GM12878 (cell line): ENCODE data around the gene TBC1D5. TPM values are rescaled to one million over a fixed set of nuclear protein-coding genes. Genes with fewer than 3 reads are reported as not detected.

Experiments
- ATAC-seq: fragments of 200-7000 bp; cut with Tn5 transposase; 3 replicates; pipeline ENCODE4 v1.9.1; 2020; ENCODE audit warnings: mild to moderate bottlenecking, moderate library complexity
- BruUV-seq: library from RNA; stranded (reverse); fragments of 400-500 nt; replicated peaks from 2 replicates; lab custom pipeline; 2021; lab: Mats Ljungman, UMichigan
- CTCF ChIA-PET: fragments of 300-600 bp; sonication (Branson Sonifier 250); formaldehyde crosslinking; extraction: SDS; loops from one replicate; lab custom pipeline; 2021; ENCODE audit warnings: inconsistent platforms; lab: Yijun Ruan, JAX
- POLR2A ChIA-PET: fragments of 350-600 bp; formaldehyde crosslinking; extraction: SDS; loops from one replicate; lab custom pipeline; 2021; ENCODE audit warnings: inconsistent platforms; lab: Charles Lee
- RAD21 ChIA-PET: fragments of 300-600 bp; sonication (Branson Sonifier 250); formaldehyde crosslinking; loops from one replicate; lab custom pipeline; 2023; ENCODE audit warnings: antibody characterized with exemption; ENCODE audit not compliant: unreplicated experiment; lab: Charles Lee
- SMC1A ChIA-PET: fragments of 300-600 bp; sonication (Branson Sonifier 250); formaldehyde crosslinking; loops from one replicate; lab custom pipeline; 2023; ENCODE audit not compliant: unreplicated experiment, uncharacterized antibody; lab: Charles Lee
- DNase-seq: peaks from one replicate; pipeline ENCODE4 v3.0.0-alpha.2; 2011; ENCODE audit warnings: low read depth, low spot score
- FAIRE-seq: peaks from 3 replicates; lab custom pipeline; 2011; peaks lifted over from hg19 to GRCh38; lab: Jason Lieb, UNC
- H2AFZ ChIP-seq: 2 replicates; pipeline ENCODE4 v1.6.0; 2011; ENCODE audit warnings: low read depth, low read length, control low read depth; ENCODE audit not compliant: control insufficient read depth
- H3K27ac ChIP-seq: 2 replicates; pipeline ENCODE4 v1.5.1; 2011; ENCODE audit warnings: control low read depth; ENCODE audit not compliant: control insufficient read depth, insufficient read depth
- H3K27me3 ChIP-seq, 2 experiments: replicated peaks in 1 of 2; 2 replicates each; pipeline versions ENCODE4 v1.6.0 to v1.6.1; 2011; ENCODE audit warnings: low read length in 1 of 2; ENCODE audit not compliant: control insufficient read depth in 2 of 2, insufficient read depth in 2 of 2
- H3K36me3 ChIP-seq, 2 experiments: 2 replicates each; pipeline ENCODE4 v1.5.1; 2011; ENCODE audit warnings: low read length in 1 of 2; ENCODE audit not compliant: control insufficient read depth in 2 of 2, insufficient read depth in 2 of 2
- H3K4me1 ChIP-seq: 2 replicates; pipeline ENCODE4 v1.6.1; 2011; ENCODE audit warnings: mild to moderate bottlenecking, low read length, moderate library complexity, mixed read lengths; ENCODE audit not compliant: control insufficient read depth, insufficient read depth
- H3K4me2 ChIP-seq: 2 replicates; pipeline ENCODE4 v1.6.0; 2011; ENCODE audit warnings: control low read depth; ENCODE audit not compliant: control insufficient read depth, insufficient read depth
- H3K4me3 ChIP-seq: fragments of 200-600 bp; sonication (generic); 2 replicates; pipeline ENCODE4 v1.5.1; 2016
- H3K79me2 ChIP-seq: 2 replicates; pipeline ENCODE4 v1.6.0; 2011; ENCODE audit warnings: low read length; ENCODE audit not compliant: control insufficient read depth, insufficient read depth
- H3K9ac ChIP-seq: 2 replicates; pipeline ENCODE4 v1.8.0; 2011; ENCODE audit warnings: low read length, control low read depth, mixed read lengths; ENCODE audit not compliant: control insufficient read depth, insufficient read depth
- H3K9me3 ChIP-seq: replicated peaks from 3 replicates; pipeline ENCODE4 v1.5.1; 2011; ENCODE audit warnings: mild to moderate bottlenecking, low read length; ENCODE audit not compliant: control insufficient read depth, insufficient read depth
- H4K20me1 ChIP-seq: 2 replicates; pipeline ENCODE4 v1.6.0; 2011; ENCODE audit not compliant: control insufficient read depth, insufficient read depth
- BMI1 ChIP-seq: fragments of 450-650 bp; IDR thresholded peaks from 2 replicates; pipeline ENCODE4 v1.6.1; 2016; ENCODE audit warnings: mild to moderate bottlenecking, moderate library complexity, borderline replicate concordance
- DPF2 ChIP-seq: fragments of 450-650 bp; IDR thresholded peaks from 2 replicates; pipeline ENCODE4 v1.6.1; 2017; ENCODE audit warnings: mild to moderate bottlenecking
- EGR1 ChIP-seq, 2 experiments: IDR thresholded peaks; 1 replicate in 1 of 2; 2 replicates in 1 of 2; pipeline ENCODE4 v1.6.1; 2011 to 2012; ENCODE audit warnings: low read depth in 2 of 2, low read length in 2 of 2, borderline replicate concordance in 1 of 2, mild to moderate bottlenecking in 1 of 2, moderate library complexity in 1 of 2
- FOS ChIP-seq: IDR thresholded peaks from 3 replicates; pipeline ENCODE4 v1.6.1; 2011; ENCODE audit warnings: borderline replicate concordance; ENCODE audit not compliant: insufficient read length; ENCODE audit errors: extremely low read depth
- IRF4 ChIP-seq: IDR thresholded peaks from 2 replicates; pipeline ENCODE4 v1.6.1; 2011; ENCODE audit warnings: low read depth, low read length
- JUNB ChIP-seq: IDR thresholded peaks from 2 replicates; pipeline ENCODE4 v1.6.1; 2016; ENCODE audit warnings: antibody characterized with exemption, mild to moderate bottlenecking
- MEF2B ChIP-seq: fragments of 450-650 bp; IDR thresholded peaks from 2 replicates; pipeline ENCODE4 v1.6.1; 2018; ENCODE audit warnings: mild to moderate bottlenecking, moderate library complexity; ENCODE audit not compliant: partially characterized antibody, poor library complexity, severe bottlenecking
- NFYA ChIP-seq: IDR thresholded peaks from 2 replicates; pipeline ENCODE4 v1.6.1; 2011; ENCODE audit warnings: low read depth, mild to moderate bottlenecking, low read length, improper control_type of control experiment, borderline replicate concordance
- POLR2A ChIP-seq: IDR thresholded peaks from 2 replicates; pipeline ENCODE4 v1.6.1; 2011; ENCODE audit warnings: low read depth, mild to moderate bottlenecking, low read length
- RFX5 ChIP-seq: IDR thresholded peaks from 2 replicates; pipeline ENCODE4 v1.6.1; 2011; ENCODE audit warnings: low read depth, low read length, improper control_type of control experiment
- SP1 ChIP-seq: IDR thresholded peaks from one replicate; pipeline ENCODE4 v1.6.1; 2011; ENCODE audit warnings: low read depth, low read length
- SRF ChIP-seq, 2 experiments: IDR thresholded peaks; 2 replicates each; pipeline ENCODE4 v1.6.1; 2011; ENCODE audit warnings: low read depth in 2 of 2, low read length in 2 of 2, mild to moderate bottlenecking in 1 of 2, moderate library complexity in 1 of 2
- TCF3 ChIP-seq: IDR thresholded peaks from 2 replicates; pipeline ENCODE4 v1.6.1; 2012; ENCODE audit warnings: low read depth, mild to moderate bottlenecking, low read length, borderline replicate concordance; ENCODE audit not compliant: insufficient read depth
- ZNF207 ChIP-seq: fragments of 450-650 bp; IDR thresholded peaks from 2 replicates; pipeline ENCODE4 v1.6.1; 2014; ENCODE audit warnings: antibody characterized with exemption, mild to moderate bottlenecking, borderline replicate concordance
- ZNF217 ChIP-seq: fragments of 450-650 bp; IDR thresholded peaks from 2 replicates; pipeline ENCODE4 v1.6.1; 2017; ENCODE audit warnings: antibody characterized with exemption, mild to moderate bottlenecking
- WGBS: methylation state at CpG from one replicate; pipeline ENCODE4 v1.1.6; 2016; ENCODE audit warnings: low lambda C conversion rate; ENCODE audit not compliant: insufficient replicate concordance, insufficient coverage; ENCODE audit errors: missing lambda C conversion rate; 5-methylcytosine and 5-hydroxymethylcytosine counted together
- in situ Hi-C: fragments of 300-500 bp; cut with MboI; formaldehyde crosslinking; loops from 9 replicates; pipeline ENCODE4 v1.14.3; 2018; ENCODE audit warnings: mixed read lengths
- intact Hi-C: fragments of 100-400 bp; cut with micrococcal nuclease; formaldehyde crosslinking; loops from one replicate; pipeline ENCODE4 v1.14.2; 2022; ENCODE audit not compliant: unreplicated experiment
- polyA plus RNA-seq, 11 experiments: library from polyadenylated mRNA; depleted of rRNA in 4 of 11; unstranded in 6 of 11; stranded (reverse) in 5 of 11; fragments of >200 nt; fragmentation: Nextera tagmentation in 4 of 11; fragmentation: Illumina TruSeq in 1 of 11; extraction: Ambion mirVana in 4 of 11; extraction: Trizol in 1 of 11; gene quantifications; 1 replicate in 1 of 11; 2 replicates in 10 of 11; pipeline versions ENCODE4 v1.2.1 to v1.2.3, GENCODE V29; 2011 to 2016; ENCODE audit warnings: inconsistent platforms in 2 of 11, missing spikeins in 2 of 11, low read depth in 1 of 11
- total RNA-seq, 4 experiments: library from RNA; depleted of rRNA in 3 of 4; stranded (reverse); fragments of >200 nt in 3 of 4; fragmentation: Illumina TruSeq in 1 of 4; extraction: Trizol in 1 of 4; gene quantifications; 2 replicates each; pipeline versions ENCODE4 v1.2.1 to v1.2.3, GENCODE V29; 2013 to 2021

TBC1D5 gene
- total and polyA plus RNA-seq, 10 of the 15 experiments (the other 5 are each of a cell fraction or from before 2014, with no cell fraction given): 5.5 to 61.0 (median 43.8) TPM

DNA sequence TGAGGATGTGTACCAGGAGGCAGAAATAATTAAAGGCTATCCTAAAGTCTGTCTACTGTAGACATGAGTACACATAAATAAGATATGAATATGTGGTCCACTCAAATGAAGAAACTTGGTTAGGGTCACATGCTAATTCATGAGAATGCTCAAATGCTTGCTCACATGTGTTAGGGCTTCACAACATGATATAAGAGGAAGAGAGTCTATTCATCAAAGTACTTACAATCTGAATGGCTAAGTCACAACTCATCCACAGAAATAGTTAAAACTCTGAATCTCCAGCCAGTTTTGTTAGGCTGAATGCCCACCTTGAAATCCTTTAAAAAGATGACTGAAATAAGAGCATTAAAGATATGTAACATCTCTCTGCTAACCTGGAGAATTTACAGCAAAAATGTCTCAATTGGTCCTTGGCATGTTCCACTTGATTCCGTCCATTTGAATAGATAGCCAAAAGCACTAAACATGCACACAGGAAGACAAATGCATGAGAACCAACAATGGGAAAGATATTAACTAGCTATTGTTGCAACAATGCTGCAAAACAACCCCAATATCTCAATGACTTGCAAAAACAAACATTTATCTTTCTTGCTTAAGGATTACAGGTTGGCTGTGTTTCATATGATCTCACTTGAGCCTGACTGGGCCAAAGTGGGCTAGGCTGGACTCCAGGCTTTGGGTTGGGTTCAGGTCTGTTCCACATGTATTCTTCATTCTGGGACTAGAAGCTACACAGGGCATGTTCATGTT lies 10.6 kb upstream of the TBC1D5 start:
- in situ Hi-C loops (no loop called here), intact Hi-C loops (no loop called here)
- H3K9ac ChIP-seq: no peak overlapping the region
- ChIA-PET CTCF (interaction anchor here (0.6 to 1.0 kb wide), 2 partner anchors 8 to 274 kb away, joined by 3 read pairs; no protein-coding TSS in a partner anchor), RAD21 (no interaction called here), POLR2A (interaction anchor here (0.6 kb wide), 1 partner anchor 640 kb away, joined by 4 read pairs; no protein-coding TSS in a partner anchor), SMC1A (interaction anchor here (1.6 kb wide), 1 partner anchor 13 kb away, joined by 3 read pairs; no protein-coding TSS in a partner anchor)
- FAIRE-seq: no peak
- H3K36me3 ChIP-seq: no peaks in the 10 kb centered on the region
- TF ChIP-seq IRF4: no peak
- TF ChIP-seq JUNB: 0 out of 2 replicates have a peak, but pooled peaks have one; percentile 12
- no peaks in the 10 kb centered on the region for H3K9me3 ChIP-seq
- no peak overlapping the region for H3K4me2 ChIP-seq
- no peaks in the 10 kb centered on the region for H3K27me3 ChIP-seq
- no TSS peak for BruUV-seq
- H3K4me1 ChIP-seq: peaks cover 14% of the 10 kb centered on the region
- no peak overlapping the region for H3K27ac ChIP-seq
- no peaks in the 10 kb centered on the region for H3K79me2 ChIP-seq
- no peak overlapping the region for H2AFZ ChIP-seq
- DNase-seq: no peak
- no peaks in the 10 kb centered on the region for H4K20me1 ChIP-seq
- ATAC-seq: no peak
- no peak overlapping the region for H3K4me3 ChIP-seq
- WGBS: 95% methylated on average over 1 of the region's 1 CpG

DNA sequence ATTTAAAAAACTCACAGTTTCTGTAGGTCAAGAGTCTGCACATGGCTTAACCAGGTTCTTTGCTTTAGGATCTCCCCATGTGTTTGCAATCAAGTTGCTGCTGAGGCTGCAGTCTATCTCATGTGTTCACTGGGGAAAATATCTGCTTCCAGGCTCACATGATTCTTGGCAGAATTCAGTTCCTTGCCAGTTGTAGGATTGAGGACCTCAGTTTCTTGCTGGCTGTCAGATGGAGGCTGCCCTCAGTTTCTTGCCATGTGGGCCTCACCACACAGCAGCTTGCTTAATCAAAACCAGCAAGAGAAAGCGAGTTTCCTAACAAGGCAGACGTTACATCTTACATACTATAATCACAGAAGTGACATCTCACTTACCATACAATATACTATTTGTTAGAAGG lies 10.0 kb upstream of the TBC1D5 start:
- H3K9ac ChIP-seq: no peak overlapping the region
- H3K27ac ChIP-seq: no peak overlapping the region
- CTCF ChIA-PET: interaction anchor here (0.6 to 0.8 kb wide), 2 partner anchors 89 to 274 kb away, joined by 3 read pairs; no protein-coding TSS in a partner anchor
- POLR2A ChIA-PET: interaction anchor here (0.6 to 1.1 kb wide), 2 partner anchors 10 to 639 kb away, joined by 4 to 5 read pairs; partner anchors contain the start of gene TBC1D5
- H3K4me3 ChIP-seq: no peak overlapping the region
- SMC1A ChIA-PET: interaction anchor here (1.6 kb wide), 1 partner anchor 14 kb away, joined by 3 read pairs; no protein-coding TSS in a partner anchor
- no peaks in the 10 kb centered on the region for H3K27me3 ChIP-seq
- H3K4me1 ChIP-seq: peaks cover 17% of the 10 kb centered on the region
- no peaks in the 10 kb centered on the region for H3K36me3 ChIP-seq
- no peak overlapping the region for H2AFZ ChIP-seq
- DNase-seq: no peak
- H3K79me2 ChIP-seq: no peaks in the 10 kb centered on the region
- no peaks in the 10 kb centered on the region for H3K9me3 ChIP-seq
- no peak for ATAC-seq
- no peak overlapping the region for H3K4me2 ChIP-seq
- no peak for FAIRE-seq
- BruUV-seq: no TSS peak
- intact Hi-C loops (no loop called here), in situ Hi-C loops (no loop called here)
- 27% methylated on average over 2 of the region's 2 CpGs for WGBS
- RAD21 ChIA-PET: no interaction called here
- H4K20me1 ChIP-seq: no peaks in the 10 kb centered on the region
- TF ChIP-seq EGR1 (IDR thresholded peaks at IDR 0.05; ENCODE audit: borderline replicate concordance in 1 of 2, low read depth in 2 of 2, low read length in 2 of 2): no peak
- no peak for TF ChIP-seq ZNF207
- TF ChIP-seq SRF (IDR thresholded peaks at IDR 0.05; ENCODE audit: low read depth in 2 of 2, low read length in 2 of 2): no peak
- no peak for TF ChIP-seq FOS
- TF ChIP-seq ZNF217: no peak
- TF ChIP-seq DPF2: no peak
- TF ChIP-seq MEF2B: no peak
- no peak for TF ChIP-seq POLR2A
- no peak for TF ChIP-seq SP1
- TF ChIP-seq NFYA: no peak
- no peak for TF ChIP-seq RFX5
- TF ChIP-seq TCF3: no peak
- TF ChIP-seq BMI1: no peak
